Adrenal gland (tissue), 12 donors: Measurements from ENCODE around the gene MFF. TPM values are rescaled to one million over a fixed set of nuclear protein-coding genes. Genes with fewer than 3 reads are reported as not detected.
"Not testable (repeated sequence)": the region's sequence is repeated elsewhere in the genome, so short reads cannot be mapped to it uniquely, and the experiment has no call there.

Experiments
- DNase-seq, 7 donors: peaks; one replicate each; pipeline ENCODE4 v3.0.0-alpha.2; 2019 to 2020
- H3K27ac ChIP-seq, 5 donors: fragments of 200-600 bp; sonication (generic) in 4 of 5; 1 replicate in 3 of 5; 2 replicates in 2 of 5; pipeline versions ENCODE4 v1.5.1 to v1.8.0; 2016 to 2020; ENCODE audit warnings: mild to moderate bottlenecking in 1 of 5
- H3K27me3 ChIP-seq: fragments of 200-600 bp; 2 replicates; pipeline ENCODE4 v1.8.0; 2021
- H3K36me3 ChIP-seq, 2 donors: fragments of 200-600 bp; replicated peaks in 1 of 2; 1 replicate in 1 of 2; 2 replicates in 1 of 2; pipeline versions ENCODE4 v1.5.1 to v1.8.0; 2018 to 2022
- H3K4me1 ChIP-seq, 2 donors: fragments of 200-600 bp; replicated peaks in 1 of 2; 1 replicate in 1 of 2; 2 replicates in 1 of 2; pipeline versions ENCODE4 v1.5.1 to v1.8.0; 2018 to 2021
- H3K4me3 ChIP-seq, 4 donors: fragments of 200-600 bp; sonication (generic) in 3 of 4; one replicate each; pipeline ENCODE4 v1.5.1; 2016 to 2018
- H3K9me3 ChIP-seq, 3 donors: fragments of 200-600 bp; sonication (generic) in 1 of 3; replicated peaks in 1 of 3; 1 replicate in 2 of 3; 2 replicates in 1 of 3; pipeline versions ENCODE4 v1.5.1 to v1.8.0; 2016 to 2021
- CTCF ChIP-seq, 6 experiments: fragments of 450-650 bp in 4 of 6; fragments of 200-600 bp in 2 of 6; sonication (generic) in 1 of 6; IDR thresholded peaks; 1 replicate in 5 of 6; 2 replicates in 1 of 6; pipeline versions ENCODE4 v1.5.1 to v1.8.0; 2016 to 2021; ENCODE audit warnings: antibody characterized with exemption in 6 of 6, mild to moderate bottlenecking in 2 of 6, moderate library complexity in 1 of 6
- POLR2A ChIP-seq, 2 donors: fragments of 450-650 bp; IDR thresholded peaks; one replicate each; pipeline ENCODE4 v1.6.1; 2017; ENCODE audit warnings: antibody characterized with exemption in 2 of 2, mild to moderate bottlenecking in 2 of 2, moderate library complexity in 1 of 2
- WGBS, 4 donors: extraction: QIAGEN DNeasy Blood & Tissue Kit in 2 of 4; methylation state at CpG; one replicate each; pipeline versions ENCODE4 v1.1.5 to v1.1.7; 2013 to 2017; 5-methylcytosine and 5-hydroxymethylcytosine counted together
- intact Hi-C, 2 donors: fragments of 100-400 bp; cut with DNase I; formaldehyde crosslinking; loops; one replicate each; pipeline versions ENCODE4 v1.14.1 to v1.15.0; 2022 to 2023
- polyA plus RNA-seq, 3 donors: library from polyadenylated mRNA; stranded (reverse); fragments of 200-250 nt in 2 of 3; fragments of 350-450 nt in 1 of 3; fragmentation: Illumina TruSeq in 1 of 3; extraction: RNeasy Lipid Tissue Mini Kit (QIAGEN cat#74804) in 1 of 3; gene quantifications; one replicate each; pipeline ENCODE4 v1.2.3, GENCODE V29; 2013 to 2014
- total RNA-seq, 9 donors: library from RNA; depleted of rRNA in 4 of 9; stranded (reverse); fragments of >200 nt in 4 of 9; fragments of 120-200 nt in 1 of 9; fragmentation: NEBNext Ultra II Directional in 1 of 9; extraction: Animal tissue kit (Norgen Biotek cat#: 25700) in 1 of 9; gene quantifications; one replicate each; pipeline versions ENCODE4 v1.1.0 to v1.2.4, GENCODE V29; 2013 to 2023
- donor health status: healthy with polysubstance abuse.
- donor health status: Bipolar disorder and iron deficiency.
- donor health status: DM: yes; HTN: yes; CAD: no.
- donor health status: DM: no; HTN: no; CAD: no.
- donor health status: DM: no; HTN: no; CAD: no.
- donor health status: DM: yes; HTN: yes; CAD: no.

MFF gene
- total and polyA plus RNA-seq, 12 donors = 58.0 to 156 (median 104) TPM

- intact Hi-C loops = no loop called here
- H3K4me1 ChIP-seq = peaks cover 7 to 10% of the 10 kb centered on the region in 2 donors
- 72 to 81% (median 76%) methylated on average over 3 of the region's 3 CpGs for WGBS, 4 donors
Measured at GRCh38 chr2:227383686-227384085, 58.6 kb downstream of the MFF start.

GRCh38 chr2:227386630-227387029 lies 61.6 kb downstream of the MFF start:
- peaks cover 7 to 10% of the 10 kb centered on the region in 2 donors for H3K4me1 ChIP-seq
- DNase-seq = no peak
- WGBS, 4 donors = 81 to 87% (median 86%) methylated on average over 6 of the region's 6 CpGs
- H3K4me3 ChIP-seq = no peak overlapping the region
- no peaks in the 10 kb centered on the region for H3K27me3 ChIP-seq
- H3K36me3 ChIP-seq = no peaks in the 10 kb centered on the region
- H3K27ac ChIP-seq = no peak overlapping the region
- H3K9me3 ChIP-seq = no peaks in the 10 kb centered on the region
- no peak for TF ChIP-seq CTCF (IDR thresholded peaks at IDR 0.05)
- no peak for TF ChIP-seq POLR2A (IDR thresholded peaks at IDR 0.05)
- intact Hi-C loops = no loop called here

More at GRCh38 chr2:227383686-227384085, 58.6 kb downstream of the MFF start:
- Histone ChIP-seq H3K27ac (no peak overlapping the region), H3K36me3 (no peaks in the 10 kb centered on the region), H3K27me3 (no peaks in the 10 kb centered on the region), H3K4me3 (no peak overlapping the region), H3K9me3 (no peaks in the 10 kb centered on the region)
- no peak for DNase-seq
- TF ChIP-seq POLR2A (IDR thresholded peaks at IDR 0.05) = no peak
- TF ChIP-seq CTCF (IDR thresholded peaks at IDR 0.05) = no peak

GRCh38 chr2:227387583-227387982 lies 62.5 kb downstream of the MFF start, which contains the start of gene SCYGR1:
SCYGR1 (minus strand) TSS chr2:227387949; CDS start chr2:227387949, 0 bp downstream.
- H3K27me3 ChIP-seq, H3K4me1 ChIP-seq, H3K27ac ChIP-seq, H3K36me3 ChIP-seq, DNase-seq, H3K9me3 ChIP-seq, intact Hi-C loops, H3K4me3 ChIP-seq: not testable (repeated sequence)
- 80 to 91% (median 87%) methylated on average over 1 to 7 of the region's 7 CpGs for WGBS, 4 donors

GRCh38 chr2:227388537-227389011 lies 63.5 kb downstream of the MFF start:
- no peak for DNase-seq
- peaks cover 7 to 10% of the 10 kb centered on the region in 2 donors for H3K4me1 ChIP-seq
- no peaks in the 10 kb centered on the region for H3K9me3 ChIP-seq
- H3K27ac ChIP-seq = no peak overlapping the region
- no peaks in the 10 kb centered on the region for H3K36me3 ChIP-seq
- H3K27me3 ChIP-seq = no peaks in the 10 kb centered on the region
- no peak overlapping the region for H3K4me3 ChIP-seq
- intact Hi-C loops = no loop called here
- TF ChIP-seq POLR2A (IDR thresholded peaks at IDR 0.05) = no peak
- no peak for TF ChIP-seq CTCF (IDR thresholded peaks at IDR 0.05)
- 71 to 80% (median 75%) methylated on average over 7 of the region's 7 CpGs for WGBS, 4 donors

- 88 to 95% (median 89%) methylated on average over 3 of the region's 3 CpGs for WGBS, 4 donors
- intact Hi-C loops = no loop called here
- no peaks in the 10 kb centered on the region for H3K27me3 ChIP-seq
- H3K9me3 ChIP-seq = no peaks in the 10 kb centered on the region
- no peak for DNase-seq
- TF ChIP-seq POLR2A (IDR thresholded peaks at IDR 0.05) = no peak
- peaks cover 7 to 10% of the 10 kb centered on the region in 2 donors for H3K4me1 ChIP-seq
- no peaks in the 10 kb centered on the region for H3K36me3 ChIP-seq
- no peak overlapping the region for H3K4me3 ChIP-seq
- no peak overlapping the region for H3K27ac ChIP-seq
Measured at GRCh38 chr2:227389231-227389630, 64.2 kb downstream of the MFF start.
